HUDEP-2 (cell line): Measurements from ENCODE around the gene TGFBRAP1.
"Not testable (repeated sequence)": the region's sequence is repeated elsewhere in the genome, so short reads cannot be mapped to it uniquely, and the experiment has no call there.

Experiments
- DNase-seq, 76 experiments: peaks; one replicate each; lab custom pipeline; 2025; ENCODE audit not compliant: unreplicated experiment in 76 of 76; lab: John Stamatoyannopoulos, UW

Gene TGFBRAP1

DNA sequence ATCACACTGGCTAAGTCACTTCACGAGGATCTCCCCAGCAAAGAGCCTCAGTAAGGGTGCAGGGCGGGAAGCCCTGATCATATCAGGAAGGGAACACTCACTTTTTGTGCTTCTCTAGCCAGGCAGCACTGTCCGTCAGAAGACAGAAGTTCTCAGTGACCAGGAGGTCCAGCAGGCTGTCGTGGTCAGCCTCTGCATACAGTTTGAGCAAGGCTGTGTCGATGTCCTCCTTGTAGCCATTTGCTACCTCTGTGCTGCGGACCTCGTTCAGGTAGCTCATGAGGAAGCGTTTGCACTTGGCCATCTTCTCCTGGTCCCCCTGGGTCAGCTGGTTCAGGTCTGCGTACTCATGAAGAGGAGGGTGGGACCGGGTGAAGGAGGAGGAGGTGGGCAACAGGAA, 49.3 kb downstream of the TGFBRAP1 start:
- no peak for DNase-seq

DNA sequence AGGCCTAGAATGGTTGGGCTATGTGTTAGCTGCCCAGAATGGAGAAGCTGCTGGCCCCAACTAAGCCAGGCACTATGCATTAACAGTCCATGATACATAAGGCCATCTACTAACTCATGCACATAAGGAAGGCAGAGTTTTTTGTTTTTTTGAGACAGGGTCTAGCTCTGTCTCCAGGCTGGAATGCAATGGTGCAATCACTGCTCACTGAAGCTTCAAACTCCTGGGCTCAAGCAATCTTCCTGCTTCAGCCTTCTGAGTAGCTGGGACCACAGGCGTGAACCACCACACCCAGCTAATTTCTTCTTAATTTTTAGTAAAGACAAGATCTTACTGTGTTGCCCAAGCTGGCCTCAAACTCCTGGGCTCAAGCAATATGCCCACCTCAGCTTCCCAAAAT, 50.4 kb downstream of the TGFBRAP1 start:
- DNase-seq: no peak

DNA sequence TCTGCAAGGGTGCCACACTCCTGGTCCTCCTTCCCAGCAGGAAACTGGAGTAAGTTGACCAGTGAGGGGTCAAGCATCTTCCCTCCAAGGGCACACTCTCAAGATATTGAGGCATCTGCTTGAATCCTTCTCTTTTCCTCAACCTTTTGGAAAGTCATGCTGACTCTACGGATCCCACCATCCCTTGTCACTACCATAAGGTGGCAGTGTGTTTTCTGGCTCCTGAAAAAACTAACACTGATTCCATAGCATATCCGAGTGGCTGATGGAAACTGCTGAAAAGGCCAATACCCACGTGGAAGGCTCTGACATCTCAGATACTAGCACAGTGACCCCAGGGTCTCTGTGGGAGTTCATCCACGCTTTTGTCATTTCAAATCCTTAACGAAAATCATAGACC, 50.9 kb downstream of the TGFBRAP1 start:
- DNase-seq: no peak

DNA sequence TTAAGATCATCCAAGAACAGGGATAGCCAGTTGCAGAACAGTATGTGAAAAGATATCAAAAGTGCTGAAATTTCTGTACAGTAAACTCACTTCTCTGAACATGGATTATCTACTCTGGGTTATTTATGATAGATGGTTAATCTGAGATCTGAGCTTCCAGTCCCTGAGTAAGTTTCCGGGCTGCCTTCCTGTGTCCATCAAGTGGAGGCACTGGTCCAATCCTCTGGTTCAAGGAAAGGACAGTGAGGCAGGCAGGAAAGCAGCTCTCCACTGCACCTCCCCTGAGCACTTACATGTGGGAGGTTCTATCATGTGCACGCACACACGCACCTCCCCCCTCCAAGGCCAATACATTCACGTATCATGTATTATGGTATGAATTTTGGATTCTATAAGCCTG, 55.5 kb downstream of the TGFBRAP1 start:
- no peak for DNase-seq

DNA sequence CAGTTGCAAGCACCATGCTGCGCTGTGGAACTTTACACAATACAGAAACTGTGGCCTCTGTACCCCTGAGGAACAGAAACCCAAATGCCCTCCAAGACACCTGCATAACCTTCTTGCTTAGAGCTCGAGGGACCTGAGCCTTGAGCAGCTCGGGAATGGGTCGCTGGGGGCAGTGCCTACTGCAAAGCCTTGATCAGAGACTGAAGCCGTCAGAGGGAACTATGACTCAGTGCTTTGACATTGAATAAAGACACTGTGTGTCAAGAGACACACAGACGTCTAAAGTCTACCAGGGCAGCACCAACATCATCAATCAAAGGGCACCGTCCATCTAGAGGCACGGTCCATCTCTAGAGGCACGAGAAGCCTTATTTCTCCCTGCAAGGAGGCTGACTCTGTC, 57.4 kb downstream of the TGFBRAP1 start:
- DNase-seq: no peak

DNA sequence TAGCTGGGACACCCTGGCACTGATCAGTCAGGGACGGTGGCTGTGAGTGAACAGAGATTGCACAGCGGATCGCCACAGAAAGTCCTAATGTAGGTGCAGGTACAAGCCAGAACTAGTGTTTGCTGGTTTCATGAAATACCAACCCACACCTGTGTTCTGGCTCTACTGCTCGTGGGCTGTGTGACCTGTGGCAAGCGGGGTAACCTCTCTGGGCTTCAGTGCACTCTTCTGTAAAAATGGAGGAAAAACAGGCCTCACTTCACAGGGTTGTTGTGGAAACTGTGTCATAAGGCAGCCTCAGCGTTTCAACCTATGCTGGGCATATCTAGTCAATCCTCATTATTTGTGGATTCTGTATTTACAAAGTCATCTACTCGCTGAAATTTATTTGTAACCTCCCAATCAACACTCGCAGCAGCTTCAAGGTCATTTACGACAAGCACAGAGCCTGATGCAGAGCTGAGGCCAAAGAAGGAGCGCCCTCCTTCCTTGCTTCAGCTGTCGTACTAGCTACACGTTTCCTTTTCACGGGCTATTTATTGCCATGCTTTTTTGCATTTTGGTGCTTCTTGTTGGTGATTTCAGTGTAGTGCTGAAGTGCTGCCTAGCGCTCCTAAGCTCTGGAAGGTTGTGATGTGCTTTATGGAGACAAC, 58.0 kb downstream of the TGFBRAP1 start:
- no peak for DNase-seq

DNA sequence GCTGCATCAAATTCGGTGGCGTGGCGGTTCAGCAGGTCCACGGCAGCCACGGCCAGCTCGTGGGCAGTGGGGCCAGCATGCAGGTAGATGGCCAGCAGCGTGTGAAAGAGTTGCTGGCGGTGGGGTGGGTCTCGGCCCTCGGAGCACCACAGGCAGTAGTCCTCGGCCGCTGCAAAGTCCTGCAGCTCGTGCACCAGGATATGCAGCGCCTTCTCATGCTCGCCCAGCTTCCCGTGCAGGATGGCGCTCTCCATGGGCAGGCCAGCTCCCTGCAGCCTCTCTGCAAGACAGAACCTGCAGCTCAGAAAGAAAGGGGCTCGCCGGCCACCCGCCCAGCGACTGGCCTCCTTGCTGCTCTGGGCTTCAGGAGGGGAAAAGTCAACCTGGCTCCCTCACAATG, 60.1 kb downstream of the TGFBRAP1 start:
- DNase-seq: no peak

DNA sequence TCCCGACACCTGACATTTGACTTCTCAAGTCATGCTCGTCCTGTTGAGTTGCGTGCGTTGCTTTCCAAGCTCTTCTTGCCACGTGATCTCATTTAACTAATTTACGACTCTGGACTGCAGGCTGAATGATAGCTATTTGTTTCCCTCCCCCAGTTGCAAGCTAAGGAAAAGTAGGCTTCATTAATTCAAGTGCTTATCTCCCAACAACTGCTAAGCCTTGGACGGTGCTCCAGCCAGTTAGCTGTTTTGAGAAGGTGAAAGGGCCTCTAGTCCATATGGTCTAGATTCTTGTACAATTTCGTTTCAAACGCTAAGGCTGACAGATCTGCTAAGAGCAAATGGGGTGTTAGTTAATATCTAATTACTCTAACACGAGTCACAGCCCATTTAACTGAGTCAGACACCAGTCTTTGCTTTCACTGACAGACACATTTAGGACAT, 66.9 kb downstream of the TGFBRAP1 start:
- no peak for DNase-seq

DNA sequence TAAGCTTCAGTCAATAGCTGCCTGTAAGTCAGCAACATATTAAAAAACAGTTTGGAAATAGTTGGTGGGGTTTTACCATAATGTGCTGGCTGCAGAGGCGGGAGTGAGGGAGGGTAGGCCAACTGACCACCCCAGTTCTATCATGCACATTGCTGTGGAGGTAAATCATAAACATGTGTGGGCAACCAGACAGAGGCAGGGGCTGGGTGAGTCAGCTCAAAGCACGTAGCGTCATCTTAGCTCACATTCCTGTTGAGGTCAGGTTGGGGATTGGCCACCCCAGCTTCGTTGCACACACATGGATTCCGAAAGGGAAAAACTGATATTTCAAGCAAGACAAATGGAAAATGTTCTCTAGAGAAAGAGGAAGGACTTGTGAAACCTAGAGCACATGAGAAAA, 68.5 kb downstream of the TGFBRAP1 start:
- DNase-seq: no peak

DNA sequence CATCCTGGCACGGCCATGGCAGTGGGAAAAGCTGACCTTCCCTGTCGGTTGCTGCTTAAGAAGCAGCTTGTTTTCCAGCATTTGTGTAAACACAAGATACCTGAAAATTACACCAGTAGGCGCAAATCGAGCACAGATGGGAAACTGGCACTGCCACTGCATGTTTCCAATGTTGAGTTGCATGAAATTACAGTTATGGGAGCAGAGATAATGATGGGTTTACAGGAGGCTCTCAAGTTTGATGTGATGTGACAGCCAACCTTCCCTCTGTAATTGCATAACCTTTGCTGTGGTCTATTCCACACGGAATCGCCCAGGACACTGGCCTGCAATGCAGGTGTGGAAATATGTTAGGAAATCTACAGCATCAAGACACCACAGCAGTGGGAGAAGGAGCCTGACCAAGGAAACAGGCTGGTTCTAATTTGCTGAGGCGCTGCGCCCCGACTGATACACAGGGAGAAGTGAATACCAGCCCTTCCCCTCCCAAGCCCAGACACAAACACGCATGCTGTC, 70.6 kb downstream of the TGFBRAP1 start:
- DNase-seq: no peak

DNA sequence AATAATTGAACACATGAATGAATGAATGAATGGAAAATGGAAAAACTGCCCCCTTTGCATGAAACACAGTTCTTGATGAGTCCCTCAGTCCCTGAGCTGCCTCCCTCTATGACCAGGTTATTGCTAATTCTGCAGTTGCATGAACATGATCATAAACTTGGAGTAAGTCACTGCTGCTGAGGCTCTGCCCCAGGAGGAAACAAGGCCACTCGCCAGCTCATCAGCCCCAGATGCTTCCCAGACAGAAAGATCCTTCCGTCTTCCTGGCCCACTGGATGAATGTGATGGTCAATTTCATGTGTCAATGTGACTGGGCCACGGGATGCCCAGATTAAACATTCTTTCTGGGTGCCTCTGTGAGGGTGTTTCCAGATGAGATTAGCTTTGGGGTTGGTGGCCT, 71.6 kb downstream of the TGFBRAP1 start:
- no peak for DNase-seq

DNA sequence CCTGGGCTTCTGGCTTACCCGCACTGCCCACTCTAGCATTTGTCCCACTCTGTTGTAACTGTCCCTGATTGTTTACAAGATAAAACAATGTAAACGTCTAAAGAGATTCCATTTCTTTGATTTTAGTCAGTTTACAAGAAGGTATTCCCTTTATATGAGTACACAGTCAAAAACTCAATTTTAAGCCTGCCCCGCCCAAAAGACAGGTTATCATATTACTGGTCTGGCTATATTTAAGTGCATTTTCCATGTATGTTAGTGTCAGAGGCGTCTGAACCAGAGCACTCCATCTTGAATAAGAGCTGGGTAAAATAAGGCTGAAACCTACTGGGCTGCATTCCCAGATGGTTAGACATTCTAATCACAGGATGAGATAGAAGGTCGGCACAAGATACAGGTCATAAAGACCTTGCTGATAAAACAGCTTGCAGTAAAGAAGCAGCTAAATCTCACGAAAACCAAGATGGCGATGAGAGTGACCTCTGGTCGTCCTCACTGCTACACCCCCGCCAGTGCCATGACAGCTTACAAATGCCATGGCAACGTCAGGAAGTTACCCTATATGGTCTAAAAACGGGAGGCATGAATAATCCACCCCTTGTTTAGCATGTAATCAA, 73.0 kb downstream of the TGFBRAP1 start:
- no peak for DNase-seq

DNA sequence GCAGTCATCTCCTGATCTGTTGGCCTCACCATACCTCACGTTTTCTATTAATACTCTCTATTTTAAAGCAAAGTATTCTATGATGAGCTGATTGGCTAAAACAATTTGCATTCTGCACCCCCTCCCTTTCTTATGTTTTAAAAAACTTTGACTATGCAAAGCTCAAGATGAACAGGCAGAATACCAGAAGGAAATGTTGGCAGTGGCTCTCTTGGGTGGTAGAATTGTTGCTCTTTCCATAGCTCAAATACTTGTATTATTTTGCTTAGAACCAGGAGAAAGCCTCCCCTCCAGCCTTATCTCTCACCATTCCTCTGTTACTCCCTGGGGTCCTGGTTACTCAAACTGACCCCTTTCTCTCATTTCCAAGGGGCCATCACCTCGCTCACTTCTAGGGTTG, 73.6 kb downstream of the TGFBRAP1 start:
- DNase-seq: no peak

DNA sequence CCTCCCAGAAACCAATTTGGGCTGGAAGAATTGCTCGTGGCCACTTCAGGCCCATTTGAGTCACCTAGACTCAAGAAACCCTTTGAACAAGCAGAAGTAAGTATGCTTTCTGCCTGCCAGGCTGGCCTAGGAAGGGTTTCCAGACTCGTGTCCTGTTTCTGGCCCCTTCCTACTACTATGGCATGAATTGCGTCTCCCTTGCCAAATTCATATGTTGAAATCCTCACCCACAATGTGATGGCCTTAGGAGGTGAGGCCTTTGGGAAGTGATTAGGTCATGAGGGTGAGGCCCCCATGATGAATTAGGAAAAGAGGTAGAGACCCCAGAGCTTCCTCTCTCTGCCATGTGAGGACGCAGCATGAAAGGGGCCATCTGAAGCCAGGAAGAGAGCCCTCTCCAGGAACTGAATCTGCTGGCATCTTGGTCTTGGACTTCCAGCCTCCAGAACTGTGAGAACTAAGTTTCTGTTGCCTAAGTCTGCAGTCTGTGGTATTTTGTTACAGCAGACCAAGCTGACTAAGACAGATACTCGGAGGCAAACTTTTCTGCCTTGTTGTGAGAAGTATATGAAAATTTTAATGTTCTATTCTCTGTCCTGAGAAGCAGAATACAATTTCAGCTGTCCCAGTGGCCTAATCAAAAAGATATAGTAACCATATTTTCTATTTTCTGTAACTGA, 74.9 kb downstream of the TGFBRAP1 start:
- no peak for DNase-seq

DNA sequence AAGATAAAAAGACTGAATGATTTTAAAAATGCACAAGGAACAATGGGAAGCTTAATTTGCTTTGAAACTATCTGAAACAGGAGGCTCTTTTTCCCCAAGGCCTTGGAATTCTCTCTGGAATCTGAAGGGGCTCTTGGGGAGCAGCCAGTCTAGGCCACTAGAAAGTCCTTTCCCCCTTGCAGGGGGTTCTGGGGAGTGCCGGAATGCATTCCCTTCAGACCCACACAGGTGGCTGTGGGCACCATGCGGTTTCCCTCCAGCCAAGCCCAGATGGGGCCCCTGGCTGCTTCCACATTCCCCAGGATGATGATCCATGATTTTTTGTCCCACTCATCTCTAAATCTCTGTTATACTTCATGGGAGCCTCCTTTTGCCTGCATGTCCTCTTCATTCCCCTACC, 77.3 kb downstream of the TGFBRAP1 start:
- DNase-seq: no peak

DNA sequence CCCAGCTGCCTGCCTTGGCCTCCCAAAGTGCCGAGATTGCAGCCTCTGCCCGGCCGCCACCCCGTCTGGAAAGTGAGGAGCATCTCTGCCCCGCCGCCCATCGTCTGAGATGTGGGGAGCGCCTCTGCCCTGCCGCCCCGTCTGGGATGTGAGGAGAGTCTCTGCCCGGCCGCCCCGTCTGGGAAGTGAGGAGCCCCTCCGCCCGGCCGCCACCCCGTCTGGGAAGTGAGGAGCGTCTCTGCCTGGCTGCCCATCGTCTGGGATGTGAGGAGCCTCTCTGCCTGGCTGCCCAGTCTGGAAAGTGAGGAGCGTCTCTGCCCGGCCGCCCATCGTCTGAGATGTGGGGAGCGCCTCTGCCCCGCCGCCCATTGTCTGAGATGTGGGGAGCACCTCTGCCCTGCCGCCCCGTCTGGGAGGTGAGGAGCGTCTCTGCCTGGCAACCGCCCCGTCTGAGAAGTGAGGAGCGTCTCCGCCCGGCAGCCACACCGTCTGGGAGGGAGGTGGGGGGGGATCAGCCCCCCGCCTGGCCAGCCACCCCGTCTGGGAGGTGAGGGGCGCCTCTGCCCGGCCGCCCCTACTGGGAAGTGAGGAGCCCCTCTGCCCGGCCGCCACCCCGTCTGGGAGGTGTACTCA, 78.4 kb downstream of the TGFBRAP1 start:
- DNase-seq: not testable (repeated sequence)

DNA sequence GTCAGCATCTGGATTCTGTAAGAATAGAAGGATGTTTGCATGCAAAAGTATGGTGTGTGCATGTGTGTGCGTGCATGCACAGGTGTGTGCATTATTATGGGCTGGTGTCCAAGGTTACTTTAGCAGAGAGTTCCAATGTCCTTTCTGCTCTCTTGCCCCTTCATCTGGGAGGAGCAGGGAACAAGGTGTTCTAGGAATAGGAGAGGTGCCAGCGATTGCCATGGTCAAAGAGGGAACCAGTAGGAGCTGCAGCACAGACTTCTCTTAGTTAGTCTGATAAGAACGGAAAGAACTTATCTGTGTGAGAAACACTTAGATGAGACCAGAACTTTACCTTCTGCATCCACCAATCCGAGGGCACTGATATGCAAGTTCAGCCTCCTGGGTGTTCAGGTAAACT, 79.6 kb downstream of the TGFBRAP1 start:
- no peak for DNase-seq

DNA sequence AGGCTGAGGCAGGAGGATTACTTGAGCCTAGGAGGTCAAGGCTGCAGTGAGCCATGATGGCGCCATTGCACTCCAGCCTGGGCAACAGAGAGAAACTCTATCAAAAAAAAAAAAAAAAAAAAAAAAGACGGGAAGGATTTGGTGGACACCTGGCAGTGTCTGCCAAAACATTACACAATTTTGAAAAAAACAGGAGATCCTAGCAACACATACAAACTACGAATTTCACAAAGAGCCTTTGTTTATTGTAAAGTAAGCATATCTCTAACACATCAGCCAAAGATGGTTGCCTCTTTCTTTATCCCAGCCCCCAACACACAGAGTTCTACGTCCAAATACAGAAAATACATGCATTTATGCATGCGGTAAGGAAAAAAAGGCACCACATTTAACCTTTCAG, 80.4 kb downstream of the TGFBRAP1 start:
- DNase-seq: no peak

DNA sequence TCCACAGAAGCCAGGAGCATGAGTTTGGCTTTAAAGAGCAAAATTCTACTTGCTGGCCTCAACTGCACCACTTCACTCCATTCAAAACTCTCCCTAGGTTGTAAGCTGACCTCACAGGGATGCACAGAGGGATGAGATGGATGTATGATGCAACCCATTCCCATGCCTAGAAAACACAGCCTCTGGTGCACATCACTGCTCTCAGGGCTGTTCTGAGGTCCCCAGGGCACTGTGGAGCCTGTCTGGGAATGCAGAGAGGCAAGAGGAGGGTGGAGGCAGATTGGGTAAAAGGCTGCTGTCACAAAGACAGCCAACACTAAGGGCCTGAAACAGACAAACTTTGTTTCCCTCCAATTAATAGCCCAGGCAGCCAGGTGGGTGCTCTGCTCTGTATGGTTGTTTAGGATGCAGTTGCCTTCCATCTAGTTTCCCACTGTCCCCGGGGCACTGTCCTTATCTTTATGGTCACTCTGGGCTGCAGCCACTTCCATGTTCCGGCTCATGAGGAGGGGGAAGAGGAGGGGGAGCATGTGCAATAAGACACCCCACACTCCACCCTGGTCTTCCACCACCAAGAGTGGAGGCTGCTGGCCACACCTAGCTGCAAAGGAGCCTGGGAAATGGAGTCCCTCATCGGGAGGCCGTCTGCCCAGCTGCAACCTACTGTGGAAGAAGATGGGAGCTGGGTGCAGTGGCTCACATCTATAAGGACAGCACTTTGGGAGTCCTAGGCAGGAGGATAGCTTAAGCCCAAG, 81.0 kb downstream of the TGFBRAP1 start:
- no peak for DNase-seq

DNA sequence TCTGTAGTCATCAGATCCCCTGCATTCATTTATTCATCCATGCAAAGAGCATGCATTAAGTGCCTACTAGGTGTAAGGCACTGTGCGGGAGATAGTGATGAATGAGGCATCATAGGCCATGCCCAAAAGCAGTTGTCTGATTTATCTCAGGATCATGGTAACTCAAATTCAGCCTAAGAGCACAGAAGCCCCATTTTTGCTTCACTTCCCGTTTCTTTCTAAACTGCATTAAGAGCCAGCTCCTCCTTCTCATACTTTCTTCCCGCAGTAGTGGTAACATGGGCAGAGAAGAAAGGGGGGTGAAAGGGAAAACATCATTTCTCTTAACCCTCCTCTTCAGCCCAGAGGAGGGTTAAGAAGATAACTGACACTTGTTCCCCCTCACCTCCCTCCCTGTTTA, 85.1 kb downstream of the TGFBRAP1 start:
- DNase-seq: no peak

DNA sequence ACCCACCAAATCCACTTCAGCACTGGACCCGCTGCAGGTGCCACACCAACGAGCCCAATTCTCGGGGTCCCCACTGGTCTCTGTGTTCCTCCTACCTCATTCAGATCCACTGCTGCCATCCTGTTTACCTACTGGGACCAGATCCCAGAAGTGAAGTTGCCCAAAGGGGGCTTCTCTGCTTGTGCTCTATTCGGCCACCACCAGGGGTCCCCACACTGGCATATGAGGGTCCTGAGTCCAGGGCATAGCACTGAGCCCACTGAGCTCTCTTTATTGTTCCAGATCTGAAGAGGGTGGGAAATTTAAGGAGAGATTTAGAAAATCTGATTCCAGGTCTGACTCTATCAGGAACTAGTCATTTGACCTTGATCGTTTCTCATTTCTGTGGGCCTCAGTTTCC, 85.6 kb downstream of the TGFBRAP1 start:
- DNase-seq: no peak
